ENCODE data around the gene MEP1A.
"Not testable (repeated sequence)": the region's sequence is repeated elsewhere in the genome, so short reads cannot be mapped to it uniquely, and the experiment has no call there.

Gene MEP1A

GRCh38 chr6:46832816-46833215 is 39.6 kb downstream of the MEP1A start:
- H3K27me3 ChIP-seq (ENCODE audit: low read length) = no peaks in the 10 kb centered on the region
- no peaks in the 10 kb centered on the region for H4K20me1 ChIP-seq (ENCODE audit: low read depth, low read length)
- no peak overlapping the region for H3K4me2 ChIP-seq (ENCODE audit: low read depth, low read length, poor library complexity, severe bottlenecking)
- no peak for TF ChIP-seq CTCF (IDR thresholded peaks at IDR 0.05; ENCODE audit: insufficient read depth, low read length, poor library complexity, severe bottlenecking)
- no peak for TF ChIP-seq EZH2phosphoT487 (conservative IDR thresholded peaks at IDR 0.05; ENCODE audit: low read length)
- H3K36me3 ChIP-seq (ENCODE audit: low read length) = no peaks in the 10 kb centered on the region
- H3F3A ChIP-seq (ENCODE audit: insufficient read depth) = no peaks in the 10 kb centered on the region
- no peak overlapping the region for H2AFZ ChIP-seq (ENCODE audit: low read depth, low read length, severe bottlenecking)
- H3K9ac ChIP-seq (ENCODE audit: low read length) = no peak overlapping the region
- no peak overlapping the region for H3K27ac ChIP-seq (ENCODE audit: low read depth, low read length)
- H3K4me3 ChIP-seq (ENCODE audit: insufficient read depth, low read length, poor library complexity, severe bottlenecking) = no peak overlapping the region
- no peaks in the 10 kb centered on the region for H3K79me2 ChIP-seq (ENCODE audit: insufficient read depth, low read length)
- H3K9me3 ChIP-seq (ENCODE audit: insufficient read depth, low read length) = no peaks in the 10 kb centered on the region
- no peaks in the 10 kb centered on the region for H3K9me2 ChIP-seq (replicated peaks; ENCODE audit: insufficient read depth, low read length)

GRCh38 chr6:46834257-46834916 is 41.2 kb downstream of the MEP1A start:
- not testable (repeated sequence) for H3K9ac ChIP-seq (ENCODE audit: low read length); H2AFZ ChIP-seq (ENCODE audit: low read depth, low read length, severe bottlenecking); H3F3A ChIP-seq (ENCODE audit: insufficient read depth); H4K20me1 ChIP-seq (ENCODE audit: low read depth, low read length); H3K27ac ChIP-seq (ENCODE audit: low read depth, low read length); H3K4me3 ChIP-seq (ENCODE audit: insufficient read depth, low read length, poor library complexity, severe bottlenecking); H3K79me2 ChIP-seq (ENCODE audit: insufficient read depth, low read length); H3K9me3 ChIP-seq (ENCODE audit: insufficient read depth, low read length); H3K9me2 ChIP-seq (replicated peaks; ENCODE audit: insufficient read depth, low read length); H3K36me3 ChIP-seq (ENCODE audit: low read length); H3K4me2 ChIP-seq (ENCODE audit: low read depth, low read length, poor library complexity, severe bottlenecking); H3K27me3 ChIP-seq (ENCODE audit: low read length)

GRCh38 chr6:46834991-46835390 is 41.8 kb downstream of the MEP1A start:
- not testable (repeated sequence) for H3K4me2 ChIP-seq (ENCODE audit: low read depth, low read length, poor library complexity, severe bottlenecking); H3K9me2 ChIP-seq (replicated peaks; ENCODE audit: insufficient read depth, low read length); H3K27ac ChIP-seq (ENCODE audit: low read depth, low read length); H3K27me3 ChIP-seq (ENCODE audit: low read length); H3K9ac ChIP-seq (ENCODE audit: low read length); H3K9me3 ChIP-seq (ENCODE audit: insufficient read depth, low read length); H3K36me3 ChIP-seq (ENCODE audit: low read length); H2AFZ ChIP-seq (ENCODE audit: low read depth, low read length, severe bottlenecking); H4K20me1 ChIP-seq (ENCODE audit: low read depth, low read length); H3K4me3 ChIP-seq (ENCODE audit: insufficient read depth, low read length, poor library complexity, severe bottlenecking); H3K79me2 ChIP-seq (ENCODE audit: insufficient read depth, low read length); H3F3A ChIP-seq (ENCODE audit: insufficient read depth)

GRCh38 chr6:46838033-46838432 is 44.8 kb downstream of the MEP1A start:
- H3K9ac ChIP-seq (ENCODE audit: low read length) = no peak overlapping the region
- H3F3A ChIP-seq (ENCODE audit: insufficient read depth) = no peaks in the 10 kb centered on the region
- H3K9me2 ChIP-seq (replicated peaks; ENCODE audit: insufficient read depth, low read length) = no peaks in the 10 kb centered on the region
- H3K4me3 ChIP-seq (ENCODE audit: insufficient read depth, low read length, poor library complexity, severe bottlenecking) = no peak overlapping the region
- H3K9me3 ChIP-seq (ENCODE audit: insufficient read depth, low read length) = peaks cover 11% of the 10 kb centered on the region; the same call in 1 of the 2 replicates
- H3K27ac ChIP-seq (ENCODE audit: low read depth, low read length) = no peak overlapping the region
- no peaks in the 10 kb centered on the region for H3K27me3 ChIP-seq (ENCODE audit: low read length)
- H3K79me2 ChIP-seq (ENCODE audit: insufficient read depth, low read length) = no peaks in the 10 kb centered on the region
- no peaks in the 10 kb centered on the region for H4K20me1 ChIP-seq (ENCODE audit: low read depth, low read length)
- H2AFZ ChIP-seq (ENCODE audit: low read depth, low read length, severe bottlenecking) = no peak overlapping the region
- H3K36me3 ChIP-seq (ENCODE audit: low read length) = no peaks in the 10 kb centered on the region
- TF ChIP-seq EZH2phosphoT487 (conservative IDR thresholded peaks at IDR 0.05; ENCODE audit: low read length) (no peak), CTCF (IDR thresholded peaks at IDR 0.05; ENCODE audit: insufficient read depth, low read length, poor library complexity, severe bottlenecking) (no peak)
- no peak overlapping the region for H3K4me2 ChIP-seq (ENCODE audit: low read depth, low read length, poor library complexity, severe bottlenecking)

- not testable (repeated sequence) for H3K36me3 ChIP-seq (ENCODE audit: low read length); H3K9ac ChIP-seq (ENCODE audit: low read length); H3K79me2 ChIP-seq (ENCODE audit: insufficient read depth, low read length); H3K27me3 ChIP-seq (ENCODE audit: low read length); H3K27ac ChIP-seq (ENCODE audit: low read depth, low read length); H3F3A ChIP-seq (ENCODE audit: insufficient read depth); H3K9me2 ChIP-seq (replicated peaks; ENCODE audit: insufficient read depth, low read length); H2AFZ ChIP-seq (ENCODE audit: low read depth, low read length, severe bottlenecking); H3K4me3 ChIP-seq (ENCODE audit: insufficient read depth, low read length, poor library complexity, severe bottlenecking); H4K20me1 ChIP-seq (ENCODE audit: low read depth, low read length); H3K4me2 ChIP-seq (ENCODE audit: low read depth, low read length, poor library complexity, severe bottlenecking)
- H3K9me3 ChIP-seq (ENCODE audit: insufficient read depth, low read length) = peaks cover 19% of the 10 kb centered on the region; the same call in 1 of the 2 replicates
Measured at GRCh38 chr6:46842252-46842846, 49.2 kb downstream of the MEP1A start.
